ENCODE results near the gene E2F6.

The E2F6 gene

DNA sequence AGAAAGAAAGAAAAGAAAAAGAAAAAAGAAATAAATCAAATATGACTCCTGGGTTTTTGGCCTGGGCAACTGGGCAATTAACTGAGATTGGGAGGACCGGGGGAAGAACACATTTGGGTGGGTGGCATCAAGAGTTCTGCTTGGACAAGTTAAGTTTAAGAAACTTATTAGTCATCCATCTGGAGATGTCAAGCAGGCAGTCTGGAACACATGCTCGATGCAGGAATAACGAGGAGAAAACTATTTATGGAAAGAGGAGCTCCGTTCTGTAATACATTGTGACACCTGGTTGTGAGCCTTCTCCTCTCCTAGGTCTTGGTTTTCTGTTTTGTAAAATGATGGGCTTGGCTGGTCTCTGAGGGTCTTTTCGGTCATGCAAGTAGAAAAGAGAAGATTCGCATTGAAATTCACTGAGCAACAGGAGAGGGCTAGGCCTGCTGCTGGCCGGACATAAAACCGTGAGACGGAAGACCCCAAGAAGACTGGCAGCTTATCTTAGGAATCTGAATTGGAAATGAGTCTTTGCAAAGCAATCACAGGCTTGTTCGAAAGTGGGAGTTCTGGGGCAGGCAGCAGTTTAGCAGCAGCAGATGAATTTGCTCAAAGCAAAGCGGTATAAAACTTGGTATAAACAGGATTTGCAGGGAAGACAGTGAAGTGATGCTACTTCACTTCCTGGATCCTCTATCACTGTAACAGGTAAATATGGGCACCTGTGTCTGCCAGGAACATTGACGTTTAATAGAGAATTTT is 51.4 kb downstream of the E2F6 start:
- no peak for DNase-seq (ENCODE audit: low read depth)
- no peak overlapping the region for H3K4me3 ChIP-seq (ENCODE audit: control insufficient read depth, low read depth, low read length)
- TF ChIP-seq, protein P1, sequence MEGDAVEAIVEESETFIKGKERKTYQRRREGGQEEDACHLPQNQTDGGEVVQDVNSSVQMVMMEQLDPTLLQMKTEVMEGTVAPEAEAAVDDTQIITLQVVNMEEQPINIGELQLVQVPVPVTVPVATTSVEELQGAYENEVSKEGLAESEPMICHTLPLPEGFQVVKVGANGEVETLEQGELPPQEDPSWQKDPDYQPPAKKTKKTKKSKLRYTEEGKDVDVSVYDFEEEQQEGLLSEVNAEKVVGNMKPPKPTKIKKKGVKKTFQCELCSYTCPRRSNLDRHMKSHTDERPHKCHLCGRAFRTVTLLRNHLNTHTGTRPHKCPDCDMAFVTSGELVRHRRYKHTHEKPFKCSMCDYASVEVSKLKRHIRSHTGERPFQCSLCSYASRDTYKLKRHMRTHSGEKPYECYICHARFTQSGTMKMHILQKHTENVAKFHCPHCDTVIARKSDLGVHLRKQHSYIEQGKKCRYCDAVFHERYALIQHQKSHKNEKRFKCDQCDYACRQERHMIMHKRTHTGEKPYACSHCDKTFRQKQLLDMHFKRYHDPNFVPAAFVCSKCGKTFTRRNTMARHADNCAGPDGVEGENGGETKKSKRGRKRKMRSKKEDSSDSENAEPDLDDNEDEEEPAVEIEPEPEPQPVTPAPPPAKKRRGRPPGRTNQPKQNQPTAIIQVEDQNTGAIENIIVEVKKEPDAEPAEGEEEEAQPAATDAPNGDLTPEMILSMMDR (IDR thresholded peaks at IDR 0.05; ENCODE audit: control insufficient read depth, insufficient read depth, low read depth, low read length, missing control alignments): no peak

DNA sequence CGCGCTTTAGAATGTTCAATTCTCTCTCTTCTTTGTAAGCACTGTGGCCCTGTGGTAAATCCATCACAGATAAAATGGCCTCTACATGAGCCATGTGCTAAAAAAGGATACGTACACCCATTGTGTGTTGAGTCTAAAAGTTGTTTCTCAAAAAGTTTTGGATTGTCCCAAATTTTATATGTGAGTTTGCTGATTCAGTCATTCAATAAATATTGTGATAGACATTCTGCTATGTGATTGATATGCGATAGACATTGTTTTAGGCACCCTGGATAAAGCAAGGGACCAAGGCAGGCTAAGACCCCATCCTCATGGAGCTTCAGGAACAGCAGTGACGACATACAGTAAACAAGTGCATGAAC is 53.5 kb downstream of the E2F6 start:
- DNase-seq (ENCODE audit: low read depth): no peak
- H3K4me3 ChIP-seq (ENCODE audit: control insufficient read depth, low read depth, low read length): no peak overlapping the region
- TF ChIP-seq, protein P1 (IDR thresholded peaks at IDR 0.05; ENCODE audit: control insufficient read depth, insufficient read depth, low read depth, low read length, missing control alignments): no peak

DNA sequence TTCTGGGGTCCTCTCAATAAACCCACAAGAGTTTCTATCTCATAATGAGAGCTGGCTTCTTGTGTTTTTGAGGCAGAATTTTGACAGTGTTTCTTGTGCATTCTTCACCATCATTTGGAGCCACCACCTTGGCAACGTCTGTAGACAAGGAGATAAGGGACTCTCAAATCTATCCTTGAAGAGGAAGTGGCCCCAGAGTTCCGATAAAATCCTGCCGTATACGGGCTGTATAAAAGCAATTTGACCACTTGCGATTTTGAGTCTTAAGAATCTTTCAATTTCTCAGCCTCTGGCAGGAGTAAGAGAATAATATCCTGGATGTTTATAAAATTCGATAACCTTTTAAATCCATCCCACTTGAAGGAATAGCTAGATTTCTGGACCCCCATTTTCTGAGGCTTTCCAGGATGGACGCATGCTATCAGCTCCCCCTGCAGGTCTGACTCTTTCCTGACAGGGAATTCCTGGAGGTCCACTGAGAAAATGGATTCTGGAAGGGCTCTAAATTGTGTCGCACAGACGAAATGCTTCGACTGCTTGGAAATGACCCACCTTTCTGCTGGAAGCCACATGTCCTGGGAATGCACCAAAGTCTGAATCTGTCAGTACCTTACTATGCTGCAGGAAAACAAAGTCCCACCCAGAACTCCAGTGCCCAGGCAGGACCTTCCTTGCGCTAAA is 54.1 kb downstream of the E2F6 start:
- no peak overlapping the region for H3K4me3 ChIP-seq (ENCODE audit: control insufficient read depth, low read depth, low read length)
- no peak for DNase-seq (ENCODE audit: low read depth)
- TF ChIP-seq, protein P1 (IDR thresholded peaks at IDR 0.05; ENCODE audit: control insufficient read depth, insufficient read depth, low read depth, low read length, missing control alignments): peak; percentile 86

DNA sequence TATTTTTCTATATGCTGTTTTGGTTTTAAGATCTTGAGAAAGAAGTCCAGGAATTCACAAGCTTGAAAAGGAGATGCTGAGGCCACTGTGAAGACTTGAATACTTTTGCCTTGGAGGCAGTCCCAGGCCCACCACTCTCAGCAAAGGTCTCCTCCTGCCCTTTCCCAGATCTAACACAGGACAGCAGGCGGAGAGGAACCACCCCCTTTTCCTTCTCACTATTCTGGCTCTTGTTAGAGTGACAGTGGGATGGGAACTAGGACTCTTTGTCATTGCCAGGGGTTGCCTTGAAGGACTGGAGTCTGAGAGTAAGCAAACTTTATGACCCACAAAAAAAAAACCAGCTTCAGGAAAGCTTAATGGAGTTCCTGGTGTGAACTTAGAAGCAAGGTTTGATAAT is 54.7 kb downstream of the E2F6 start:
- DNase-seq (ENCODE audit: low read depth): no peak
- no peak overlapping the region for H3K4me3 ChIP-seq (ENCODE audit: control insufficient read depth, low read depth, low read length)
- TF ChIP-seq, protein P1 (IDR thresholded peaks at IDR 0.05; ENCODE audit: control insufficient read depth, insufficient read depth, low read depth, low read length, missing control alignments): no peak

DNA sequence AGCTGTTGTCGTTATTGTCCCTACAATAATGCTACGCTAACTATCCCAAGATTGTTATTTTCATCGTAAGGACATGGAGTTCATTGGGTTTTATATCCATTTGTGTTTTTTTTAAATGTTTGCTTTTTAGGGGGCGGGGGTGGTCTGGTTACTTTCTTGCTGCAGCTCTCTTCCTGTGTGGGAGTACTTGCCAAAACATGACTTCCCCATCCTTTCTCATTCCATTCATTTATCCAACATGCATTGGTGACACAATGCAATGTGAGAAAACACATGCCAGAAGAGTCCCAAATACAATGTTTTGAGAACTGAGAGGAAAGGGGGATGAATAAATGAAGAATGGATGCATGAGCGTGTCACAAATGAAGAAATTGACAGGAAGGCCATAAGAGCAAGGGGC is 55.9 kb downstream of the E2F6 start:
- no peak overlapping the region for H3K4me3 ChIP-seq (ENCODE audit: control insufficient read depth, low read depth, low read length)
- DNase-seq (ENCODE audit: low read depth): no peak
- TF ChIP-seq, protein P1 (IDR thresholded peaks at IDR 0.05; ENCODE audit: control insufficient read depth, insufficient read depth, low read depth, low read length, missing control alignments): no peak

DNA sequence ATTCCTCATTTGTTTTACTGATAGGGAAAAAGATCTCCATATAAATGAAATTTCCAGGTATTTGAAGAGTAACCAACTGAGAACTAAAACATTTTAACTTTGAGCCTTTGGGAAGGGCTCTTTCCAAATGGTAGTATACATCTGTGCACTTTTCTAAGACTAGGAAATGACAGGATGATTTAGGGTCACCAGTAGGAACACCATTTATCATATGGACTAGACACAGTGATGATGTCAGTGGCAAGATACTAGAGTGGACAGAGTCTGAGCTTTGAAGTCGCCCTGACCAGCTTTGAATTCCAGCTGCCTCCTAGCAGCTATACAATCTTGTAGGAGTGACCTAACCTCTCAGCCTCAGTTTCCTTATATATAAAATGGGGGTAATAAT is 56.4 kb downstream of the E2F6 start:
- DNase-seq (ENCODE audit: low read depth): no peak
- TF ChIP-seq, protein P1 (IDR thresholded peaks at IDR 0.05; ENCODE audit: control insufficient read depth, insufficient read depth, low read depth, low read length, missing control alignments): no peak
- no peak overlapping the region for H3K4me3 ChIP-seq (ENCODE audit: control insufficient read depth, low read depth, low read length)
